OCI-LY3 (cell line): Measurements from ENCODE around the gene GAL3ST2.
A peak's percentile ranks its signal among the peaks of the same experiment; 100 is the strongest.

ENCODE experiments used
- H2AFZ ChIP-seq: fragments of 200-600, 300-600 bp; shearing (Covaris generic); 2 replicates; pipeline ENCODE4 v1.6.0; 2014; ENCODE audit warnings: antibody characterized with exemption, low read depth, low read length
- H3K27ac ChIP-seq: fragments of 200-600, 300-600 bp; sonication (generic); 2 replicates; pipeline ENCODE4 v1.5.1; 2014; ENCODE audit warnings: mild to moderate bottlenecking, low read length, moderate library complexity, mixed read lengths
- H3K27me3 ChIP-seq: fragments of 200-600, 300-600 bp; sonication (generic); 2 replicates; pipeline ENCODE4 v1.6.1; 2014; ENCODE audit warnings: low read depth, low read length, mixed read lengths
- H3K36me3 ChIP-seq: fragments of 200-600, 300-600 bp; sonication (generic); replicated peaks from 2 replicates; pipeline ENCODE3; 2014; ENCODE audit warnings: low read depth, low read length, mixed read lengths
- H3K4me1 ChIP-seq: fragments of 300-600, 200-600 bp; sonication (generic); 2 replicates; pipeline ENCODE4 v1.6.1; 2014; ENCODE audit warnings: low read length, mixed read lengths
- H3K4me2 ChIP-seq: fragments of 200-600, 300-600 bp; sonication (generic); 2 replicates; pipeline ENCODE4 v1.6.1; 2014; ENCODE audit warnings: low read length, mixed read lengths
- H3K4me3 ChIP-seq: fragments of 300-600, 200-600 bp; sonication (generic); 2 replicates; pipeline ENCODE4 v1.5.1; 2014; ENCODE audit warnings: antibody characterized with exemption, mild to moderate bottlenecking, low read length, moderate library complexity
- H3K79me2 ChIP-seq: fragments of 300-600, 200-600 bp; shearing (Covaris generic); 2 replicates; pipeline ENCODE4 v1.6.1; 2014; ENCODE audit warnings: mild to moderate bottlenecking, low read length, mixed read lengths
- H3K9ac ChIP-seq: fragments of 300-600, 200-600 bp; shearing (Covaris generic); 2 replicates; pipeline ENCODE4 v1.6.0; 2014; ENCODE audit warnings: mild to moderate bottlenecking, low read length, moderate library complexity
- H3K9me3 ChIP-seq: fragments of 200-600, 300-600 bp; shearing (Covaris generic); 2 replicates; pipeline ENCODE4 v1.6.1; 2014; ENCODE audit warnings: low read length, mixed read lengths; ENCODE audit not compliant: insufficient read depth
- H4K20me1 ChIP-seq: fragments of 200-600, 300-600 bp; sonication (generic); 2 replicates; pipeline ENCODE4 v1.6.1; 2016; ENCODE audit warnings: low read length, mixed read lengths; ENCODE audit not compliant: insufficient read depth
- CTCF ChIP-seq: fragments of 200-600, 300-600 bp; sonication (generic); IDR thresholded peaks from 2 replicates; pipeline ENCODE4 v1.5.1; 2014; ENCODE audit warnings: antibody characterized with exemption, low read length, low read depth
- EZH2phosphoT487 ChIP-seq: fragments of 200-600 bp; shearing (Covaris generic); IDR thresholded peaks from 2 replicates; pipeline ENCODE4 v1.6.1; 2018; ENCODE audit warnings: antibody characterized with exemption, mixed run types, low read depth

The GAL3ST2 gene

GRCh38 chr2:241734467-241735208, 42.0 kb upstream of the GAL3ST2 start, which contains the start of gene D2HGDH:
Gene D2HGDH (plus strand): TSS chr2:241734630. CDS start chr2:241735225, 595 bp downstream.
- Histone ChIP-seq H3K27ac (peak within 1 kb of the TSS; percentile 67), H3K27me3 (no peaks in the 10 kb centered on the region), H3K4me1 (peaks cover 42% of the 10 kb centered on the region), H2AFZ (peak within 1 kb of the TSS; percentile 39; the same call in 1 of the 2 replicates), H3K4me2 (peak within 1 kb of the TSS; percentile 89), H3K9ac (peak within 1 kb of the TSS; percentile 89), H3K79me2 (peaks cover 12% of the 10 kb centered on the region), H3K9me3 (no peaks in the 10 kb centered on the region), H3K36me3 (no peaks in the 10 kb centered on the region), H4K20me1 (no peaks in the 10 kb centered on the region), H3K4me3 (peak within 1 kb of the TSS; percentile 97)
- TF ChIP-seq EZH2phosphoT487 (no peak), CTCF (no peak)

- Histone ChIP-seq H3K9ac (no peak overlapping the region), H3K79me2 (peaks cover 12% of the 10 kb centered on the region)
These were observed 40.5 kb upstream of the GAL3ST2 start for GRCh38 chr2:241736111-241736510.

GRCh38 chr2:241738040-241738686, 38.5 kb upstream of the GAL3ST2 start:
- Histone ChIP-seq H4K20me1 (no peaks in the 10 kb centered on the region; the same call in 1 of the 2 replicates), H3K9me3 (no peaks in the 10 kb centered on the region), H2AFZ (no peak overlapping the region), H3K9ac (no peak overlapping the region), H3K36me3 (no peaks in the 10 kb centered on the region), H3K79me2 (peaks cover 12% of the 10 kb centered on the region), H3K4me3 (no peak overlapping the region), H3K27me3 (no peaks in the 10 kb centered on the region), H3K4me1 (peaks cover 13% of the 10 kb centered on the region), H3K4me2 (no peak overlapping the region), H3K27ac (no peak overlapping the region)
- TF ChIP-seq EZH2phosphoT487 (no peak), CTCF (no peak)

More at GRCh38 chr2:241736111-241736510, 40.5 kb upstream of the GAL3ST2 start:
- H3K4me2 ChIP-seq: no peak overlapping the region
- no peaks in the 10 kb centered on the region for H3K9me3 ChIP-seq
- H3K4me3 ChIP-seq: no peak overlapping the region; the same call in 1 of the 2 replicates
- H3K4me1 ChIP-seq: peaks cover 27% of the 10 kb centered on the region
- no peaks in the 10 kb centered on the region for H3K36me3 ChIP-seq
- H4K20me1 ChIP-seq: no peaks in the 10 kb centered on the region
- TF ChIP-seq CTCF (no peak), EZH2phosphoT487 (no peak)
- no peak overlapping the region for H3K27ac ChIP-seq
- no peak overlapping the region for H2AFZ ChIP-seq
- no peaks in the 10 kb centered on the region for H3K27me3 ChIP-seq

GRCh38 chr2:241739177-241739576, 37.4 kb upstream of the GAL3ST2 start:
- Histone ChIP-seq H3K9ac (no peak overlapping the region), H3K9me3 (no peaks in the 10 kb centered on the region), H4K20me1 (no peaks in the 10 kb centered on the region; the same call in 1 of the 2 replicates), H3K4me1 (peaks cover 4% of the 10 kb centered on the region), H3K4me3 (no peak overlapping the region), H3K4me2 (no peak overlapping the region), H3K27me3 (no peaks in the 10 kb centered on the region), H3K36me3 (peaks cover 3% of the 10 kb centered on the region), H3K27ac (no peak overlapping the region), H3K79me2 (peaks cover 12% of the 10 kb centered on the region), H2AFZ (no peak overlapping the region)
- no peak for TF ChIP-seq CTCF
- no peak for TF ChIP-seq EZH2phosphoT487
